ENCODE data around the gene LDLRAD1.

- no peak for TF ChIP-seq CTCF (IDR thresholded peaks at IDR 0.05)
- no peak for TF ChIP-seq POLR2A (IDR thresholded peaks at IDR 0.05)
Observed at GRCh38 chr1:53975861-53976260, 42.1 kb downstream of the LDLRAD1 start.
